Tibial artery (tissue), 4 donors: ENCODE data around the gene RAB33B.
"Not testable (repeated sequence)": the region's sequence is repeated elsewhere in the genome, so short reads cannot be mapped to it uniquely, and the experiment has no call there.

ENCODE experiments used
- DNase-seq, 2 donors: peaks; one replicate each; pipeline ENCODE4 v3.0.0-alpha.2; 2019
- H3K27ac ChIP-seq, 2 donors: fragments of 200-600 bp; sonication (generic) in 1 of 2; 1 replicate in 1 of 2; 2 replicates in 1 of 2; pipeline ENCODE4 v1.5.1; 2018 to 2019; ENCODE audit warnings: mild to moderate bottlenecking in 1 of 2
- H3K27me3 ChIP-seq, 2 donors: fragments of 200-600 bp; sonication (generic) in 1 of 2; one replicate each; pipeline versions ENCODE4 v1.5.1 to v1.6.0; 2016 to 2019
- H3K36me3 ChIP-seq, 3 donors: fragments of 200-600 bp; sonication (generic) in 2 of 3; one replicate each; pipeline ENCODE4 v1.5.1; 2016 to 2019; ENCODE audit warnings: mild to moderate bottlenecking in 2 of 3
- H3K4me1 ChIP-seq, 4 donors: fragments of 200-600 bp; sonication (generic) in 2 of 4; 1 replicate in 3 of 4; 2 replicates in 1 of 4; pipeline ENCODE4 v1.5.1; 2016 to 2019
- H3K4me3 ChIP-seq, 2 donors: fragments of 200-600 bp; sonication (generic) in 1 of 2; 1 replicate in 1 of 2; 2 replicates in 1 of 2; pipeline ENCODE4 v1.5.1; 2018 to 2019; ENCODE audit warnings: mild to moderate bottlenecking in 2 of 2
- H3K9me3 ChIP-seq, 3 donors: fragments of 200-600 bp; sonication (generic) in 1 of 3; one replicate each; pipeline ENCODE4 v1.5.1; 2016 to 2019
- intact Hi-C: fragments of 100-400 bp; cut with DNase I; formaldehyde crosslinking; loops from one replicate; pipeline ENCODE4 v1.15.0; 2023; ENCODE audit warnings: low total_unique reads
- TF ChIP-seq, protein P1 (sequence below), 2 experiments: fragments of 200-600 bp in 1 of 2; fragments of 450-650 bp in 1 of 2; IDR thresholded peaks; one replicate each; pipeline ENCODE4 v1.5.1; 2017 to 2019; ENCODE audit warnings: antibody characterized with exemption in 2 of 2, mild to moderate bottlenecking in 1 of 2, moderate library complexity in 1 of 2

Gene RAB33B

GRCh38 chr4:139454111-139455045, at the start of gene RAB33B:
Gene RAB33B (plus strand): TSS chr4:139454121. CDS start chr4:139454196, 75 bp downstream.
- Histone ChIP-seq H3K9me3 (no peaks in the 10 kb centered on the region), H3K27me3 (no peaks in the 10 kb centered on the region), H3K4me1 (peaks cover 0 to 57% (median 19%) of the 10 kb centered on the region in 4 donors), H3K27ac (peak within 1 kb of the TSS; percentile 89 to 91), H3K36me3 (no peaks in the 10 kb centered on the region), H3K4me3 (peak within 1 kb of the TSS; percentile 78 to 82)
- intact Hi-C loops, result loop anchor here (5.0 kb wide), 1 partner anchor 103 kb away; the partner anchor contains the start of gene SETD7
- peak; percentile 92 to 97 for DNase-seq
- TF ChIP-seq, protein P1, sequence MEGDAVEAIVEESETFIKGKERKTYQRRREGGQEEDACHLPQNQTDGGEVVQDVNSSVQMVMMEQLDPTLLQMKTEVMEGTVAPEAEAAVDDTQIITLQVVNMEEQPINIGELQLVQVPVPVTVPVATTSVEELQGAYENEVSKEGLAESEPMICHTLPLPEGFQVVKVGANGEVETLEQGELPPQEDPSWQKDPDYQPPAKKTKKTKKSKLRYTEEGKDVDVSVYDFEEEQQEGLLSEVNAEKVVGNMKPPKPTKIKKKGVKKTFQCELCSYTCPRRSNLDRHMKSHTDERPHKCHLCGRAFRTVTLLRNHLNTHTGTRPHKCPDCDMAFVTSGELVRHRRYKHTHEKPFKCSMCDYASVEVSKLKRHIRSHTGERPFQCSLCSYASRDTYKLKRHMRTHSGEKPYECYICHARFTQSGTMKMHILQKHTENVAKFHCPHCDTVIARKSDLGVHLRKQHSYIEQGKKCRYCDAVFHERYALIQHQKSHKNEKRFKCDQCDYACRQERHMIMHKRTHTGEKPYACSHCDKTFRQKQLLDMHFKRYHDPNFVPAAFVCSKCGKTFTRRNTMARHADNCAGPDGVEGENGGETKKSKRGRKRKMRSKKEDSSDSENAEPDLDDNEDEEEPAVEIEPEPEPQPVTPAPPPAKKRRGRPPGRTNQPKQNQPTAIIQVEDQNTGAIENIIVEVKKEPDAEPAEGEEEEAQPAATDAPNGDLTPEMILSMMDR (IDR thresholded peaks at IDR 0.05), result no peak

DNA sequence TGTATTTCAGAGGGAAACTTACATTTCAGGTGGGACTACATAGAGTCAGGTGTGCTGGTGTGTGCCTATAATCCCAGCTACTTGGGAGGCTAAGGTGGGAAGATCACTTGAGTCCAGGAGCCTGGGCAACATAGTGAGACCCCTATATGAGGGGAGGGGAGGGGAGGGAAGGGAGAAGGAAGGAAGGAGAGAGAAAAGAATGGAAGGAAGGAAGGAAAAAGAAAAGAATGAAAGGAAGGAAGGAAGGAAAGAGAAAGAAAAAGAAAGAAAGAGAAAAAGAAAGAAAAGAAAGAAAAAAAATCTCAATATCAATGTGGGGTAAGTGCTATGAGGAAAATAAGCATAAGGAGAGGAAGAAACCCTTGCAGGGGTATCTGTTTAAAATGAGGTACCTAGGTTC, 43.6 kb upstream of the RAB33B start:
- no peak overlapping the region for H3K27ac ChIP-seq
- no peak for DNase-seq
- no peak overlapping the region for H3K4me3 ChIP-seq
- TF ChIP-seq, protein P1 (IDR thresholded peaks at IDR 0.05), result no peak
- H3K27me3 ChIP-seq, result no peaks in the 10 kb centered on the region
- H3K4me1 ChIP-seq, result no peaks in the 10 kb centered on the region
- peaks cover 0 to 14% (median 0%) of the 10 kb centered on the region in 3 donors for H3K9me3 ChIP-seq
- H3K36me3 ChIP-seq, result peaks cover 0 to 16% (median 7%) of the 10 kb centered on the region in 3 donors
- intact Hi-C loops, result no loop called here

- intact Hi-C loops, H3K27ac ChIP-seq: not testable (repeated sequence)
These were observed 39.2 kb upstream of the RAB33B start for GRCh38 chr4:139414671-139415210.

GRCh38 chr4:139416073-139416673, 37.7 kb upstream of the RAB33B start:
- DNase-seq, result no peak
- Histone ChIP-seq H3K27ac (no peak overlapping the region), H3K36me3 (peaks cover 0 to 18% (median 12%) of the 10 kb centered on the region in 3 donors), H3K4me1 (no peaks in the 10 kb centered on the region), H3K4me3 (no peak overlapping the region), H3K27me3 (no peaks in the 10 kb centered on the region), H3K9me3 (peaks cover 0 to 16% (median 0%) of the 10 kb centered on the region in 3 donors)
- TF ChIP-seq, protein P1 (IDR thresholded peaks at IDR 0.05), result peak; percentile 60 to 62
- intact Hi-C loops, result no loop called here

More at GRCh38 chr4:139414671-139415210, 39.2 kb upstream of the RAB33B start:
- H3K4me1 ChIP-seq, H3K4me3 ChIP-seq, DNase-seq, H3K27me3 ChIP-seq: not testable (repeated sequence)
- Histone ChIP-seq H3K36me3 (peaks cover 0 to 18% (median 7%) of the 10 kb centered on the region in 3 donors), H3K9me3 (peaks cover 0 to 16% (median 0%) of the 10 kb centered on the region in 3 donors)

DNA sequence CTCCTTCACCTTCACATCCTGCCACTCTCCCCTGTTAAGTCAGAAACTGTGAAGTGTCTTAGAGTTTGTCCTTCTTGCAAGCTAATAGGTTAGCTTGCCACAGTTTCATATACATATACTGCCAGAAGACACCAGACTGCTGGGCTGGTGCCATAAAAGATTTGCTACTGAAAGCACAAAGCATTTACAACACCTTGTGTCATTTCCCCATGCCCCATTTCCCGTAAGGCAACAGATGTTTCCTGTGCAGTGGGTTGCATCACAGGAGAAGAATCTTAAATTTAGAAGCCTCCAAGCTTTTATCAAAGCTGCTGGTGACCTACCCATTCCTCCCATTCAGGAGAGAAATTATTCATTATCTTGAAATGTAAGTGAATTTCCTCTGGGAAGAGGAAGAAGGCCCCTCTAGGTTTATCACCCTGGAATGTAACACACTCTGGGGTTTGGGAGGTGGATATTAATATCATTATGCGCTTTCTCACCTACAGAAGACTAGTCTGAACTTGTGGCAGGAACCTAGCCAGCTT, 34.5 kb upstream of the RAB33B start:
- peak in 1 of 2 donors; percentile 76 for DNase-seq
- Histone ChIP-seq H3K27ac (no peak overlapping the region), H3K36me3 (peaks cover 0 to 11% (median 10%) of the 10 kb centered on the region in 3 donors), H3K4me3 (no peak overlapping the region), H3K27me3 (no peaks in the 10 kb centered on the region), H3K9me3 (peaks cover 0 to 33% (median 7%) of the 10 kb centered on the region in 3 donors), H3K4me1 (no peaks in the 10 kb centered on the region)
- intact Hi-C loops, result no loop called here
- TF ChIP-seq, protein P1 (IDR thresholded peaks at IDR 0.05), result no peak
